Endometrial microvascular endothelial cells (primary cell): ENCODE data around the gene ZNF618. TPM values are rescaled to one million over a fixed set of nuclear protein-coding genes. Genes with fewer than 3 reads are reported as not detected.
"Not testable (repeated sequence)": the region's sequence is repeated elsewhere in the genome, so short reads cannot be mapped to it uniquely, and the experiment has no call there.

Source experiments
- in situ Hi-C: cut with HindIII; loops from 2 replicates; pipeline ENCODE4 v1.10.0; 2017; ENCODE audit warnings: low sequenced_read_pairs, low pct_unique_long_range_greater_than_20kb; ENCODE audit errors: inconsistent ontology term
- total RNA-seq: library from RNA; depleted of rRNA; stranded (reverse); fragments of >200 nt; gene quantifications from one replicate; pipeline ENCODE4 v1.2.3, GENCODE V29; 2015; ENCODE audit errors: inconsistent ontology term

Gene ZNF618
- total RNA-seq, 1 donor from 2014 or later = 13.4 TPM

DNA sequence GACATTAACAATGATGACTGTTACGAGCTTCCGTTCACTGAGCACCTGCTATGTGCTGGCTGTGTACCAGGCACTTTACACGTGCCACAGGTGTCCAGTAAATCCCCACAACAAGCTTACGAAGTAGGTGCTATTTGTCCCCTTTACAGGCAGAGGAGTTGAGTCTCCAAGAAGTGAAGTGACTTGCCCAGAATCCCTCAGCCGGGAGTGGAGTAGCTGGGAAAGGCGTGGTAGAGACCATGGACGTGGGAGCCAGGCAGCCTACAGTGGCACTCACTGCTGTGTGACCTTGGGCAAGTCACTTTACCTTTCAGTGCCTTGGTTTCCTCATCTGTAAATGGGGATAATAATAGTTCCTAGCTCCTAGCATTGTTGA lies 202.7 kb downstream of the ZNF618 start:
- in situ Hi-C loops = no loop called here

DNA sequence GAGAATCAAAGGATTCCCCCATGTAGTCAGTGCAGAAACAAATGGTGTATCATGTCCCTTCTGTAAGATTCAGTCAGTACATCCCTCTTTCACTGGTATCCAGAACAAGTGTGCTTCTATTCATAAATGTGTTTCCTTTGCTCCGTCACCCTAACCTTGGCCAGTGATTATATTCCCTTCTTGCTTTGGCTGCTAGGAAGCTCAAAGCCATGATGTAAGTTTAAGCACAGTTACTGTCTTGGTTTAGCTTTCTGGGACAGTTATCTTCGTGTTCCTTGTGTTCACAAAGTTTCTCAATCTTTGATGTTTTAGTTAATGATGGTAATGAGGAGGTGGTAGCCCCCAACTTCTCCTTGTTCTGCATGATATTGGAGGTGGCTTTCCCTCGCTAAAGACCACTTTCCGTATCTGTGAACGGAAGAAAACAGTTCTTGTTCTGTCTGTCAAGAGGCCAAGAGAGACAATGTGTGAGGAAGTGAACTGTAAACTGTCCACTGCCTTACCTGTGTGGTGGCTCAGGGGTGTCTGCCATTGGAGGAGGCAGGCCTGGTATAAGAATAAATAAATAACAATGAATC lies 204.2 kb downstream of the ZNF618 start:
- in situ Hi-C loops = no loop called here

- in situ Hi-C loops = no loop called here
These were observed 204.8 kb downstream of the ZNF618 start for GRCh38 chr9:114080773-114081440.

GRCh38 chr9:114081441-114082016 lies 205.4 kb downstream of the ZNF618 start:
- in situ Hi-C loops = no loop called here

GRCh38 chr9:114082017-114082762 lies 206.1 kb downstream of the ZNF618 start:
- in situ Hi-C loops = no loop called here

GRCh38 chr9:114082763-114083412 lies 206.8 kb downstream of the ZNF618 start:
- in situ Hi-C loops = not testable (repeated sequence)

DNA sequence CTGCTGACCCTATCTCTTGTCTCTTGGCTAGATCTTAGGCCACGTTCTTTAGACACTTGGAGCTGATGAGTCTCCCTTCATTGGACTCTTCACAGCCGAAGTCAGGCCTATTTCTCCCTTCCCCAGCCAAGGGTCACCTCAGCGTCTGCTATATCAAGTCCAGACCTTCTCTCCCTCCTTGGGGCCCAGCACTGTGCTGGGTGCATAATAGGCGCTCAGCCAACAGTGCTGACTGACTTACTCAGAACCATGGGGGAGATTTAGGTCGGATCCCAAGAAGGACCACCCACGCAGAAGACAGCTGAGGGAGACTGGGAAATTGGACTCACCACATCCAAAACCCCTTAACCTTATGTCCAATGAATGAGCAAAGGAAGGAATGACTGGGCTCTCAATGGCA lies 207.6 kb downstream of the ZNF618 start:
- in situ Hi-C loops = no loop called here

GRCh38 chr9:114084282-114085073 lies 208.4 kb downstream of the ZNF618 start:
- in situ Hi-C loops = no loop called here

DNA sequence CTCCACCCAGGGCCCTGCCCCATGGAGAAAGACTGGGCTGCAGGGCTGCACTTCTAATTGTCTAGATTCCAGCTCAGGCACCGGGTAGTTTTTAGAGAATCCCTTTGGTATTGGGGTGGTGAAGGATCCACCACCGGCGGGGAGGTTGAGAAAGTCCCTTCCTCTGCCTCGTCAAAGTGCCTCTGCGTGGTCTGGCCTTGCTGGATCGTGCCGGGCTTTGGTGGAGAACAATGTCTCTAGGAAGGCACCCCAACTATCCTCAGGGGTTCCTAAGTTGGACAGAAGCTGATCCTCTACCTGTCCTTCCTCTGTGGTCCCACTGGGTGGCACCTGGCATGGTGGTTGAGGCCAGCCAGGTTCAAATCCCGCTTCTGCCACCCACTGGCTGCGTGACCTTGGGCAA lies 209.3 kb downstream of the ZNF618 start:
- in situ Hi-C loops = no loop called here

GRCh38 chr9:114086009-114086408 lies 209.9 kb downstream of the ZNF618 start:
- in situ Hi-C loops = no loop called here

DNA sequence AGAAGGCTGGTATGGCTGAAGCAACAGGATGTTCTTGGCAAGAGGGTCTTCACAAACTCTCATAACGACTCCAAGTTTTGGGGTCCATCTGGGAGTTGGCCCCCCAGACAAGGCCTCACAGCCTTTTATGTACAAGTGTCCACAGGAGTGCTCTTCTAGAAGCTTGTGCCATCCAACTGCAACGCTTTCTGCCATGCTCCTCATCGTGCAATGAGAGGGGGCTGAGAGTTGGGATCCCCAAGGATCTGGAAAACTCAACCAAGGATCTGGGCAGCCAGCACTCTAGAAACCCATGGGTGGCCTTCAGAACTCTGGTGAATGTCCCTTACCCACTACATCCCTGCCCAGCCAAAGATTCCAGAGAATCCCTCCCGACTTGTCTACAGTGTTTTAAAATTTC lies 210.5 kb downstream of the ZNF618 start:
- in situ Hi-C loops = no loop called here

DNA sequence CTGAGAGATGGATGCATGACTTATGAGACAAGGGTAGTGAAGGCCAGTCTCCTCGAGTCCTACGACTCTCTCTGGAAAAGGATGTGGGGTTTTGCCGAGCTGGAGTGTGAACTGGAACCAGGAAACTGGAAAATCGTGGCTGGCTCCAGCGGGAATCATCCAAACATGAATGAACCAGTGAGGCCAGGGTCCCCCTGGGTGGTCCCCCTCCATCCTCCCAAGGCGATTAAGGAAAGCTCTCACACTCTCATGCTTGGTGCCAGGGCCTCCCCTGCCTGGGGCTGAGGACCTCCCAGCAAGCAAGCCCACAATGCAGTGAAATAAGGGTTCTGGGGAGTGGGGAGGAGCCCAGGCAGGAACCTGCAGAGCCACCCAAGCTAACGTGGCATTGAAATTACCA lies 211.6 kb downstream of the ZNF618 start:
- in situ Hi-C loops = no loop called here

DNA sequence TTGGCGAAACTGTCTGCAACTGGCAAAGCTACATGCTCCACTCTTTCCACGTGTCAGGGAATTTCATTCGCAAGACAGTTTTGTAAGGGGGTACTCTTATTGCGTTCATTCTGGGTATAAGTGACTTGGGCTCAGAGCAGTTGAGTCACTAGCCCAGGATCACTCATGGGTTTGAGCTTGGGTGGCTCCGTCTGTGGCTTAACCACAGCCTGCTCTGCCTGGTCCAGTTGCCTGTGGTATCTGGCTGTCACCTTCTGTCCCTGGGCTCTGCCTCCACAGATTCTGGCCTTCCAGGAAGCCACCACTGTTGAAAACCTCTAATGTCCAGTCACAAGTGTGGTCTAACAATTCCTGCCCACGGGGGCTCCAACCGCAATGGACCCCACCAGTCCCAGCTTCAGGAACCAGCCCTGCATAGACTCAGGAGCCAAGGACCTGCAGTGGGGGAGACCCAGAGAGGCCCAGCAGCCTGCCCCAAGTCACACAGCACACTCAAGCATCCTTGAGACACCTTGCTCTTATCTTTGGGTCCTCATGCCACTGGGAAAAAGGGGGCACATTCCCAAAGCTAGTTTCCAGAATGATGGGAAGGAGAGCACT lies 212.6 kb downstream of the ZNF618 start:
- in situ Hi-C loops = no loop called here

GRCh38 chr9:114089206-114089840 lies 213.2 kb downstream of the ZNF618 start:
- in situ Hi-C loops = no loop called here

- in situ Hi-C loops = no loop called here
These were observed 214.7 kb downstream of the ZNF618 start for GRCh38 chr9:114090798-114091197.

- in situ Hi-C loops = no loop called here
These were observed 215.6 kb downstream of the ZNF618 start for GRCh38 chr9:114091711-114092110.

DNA sequence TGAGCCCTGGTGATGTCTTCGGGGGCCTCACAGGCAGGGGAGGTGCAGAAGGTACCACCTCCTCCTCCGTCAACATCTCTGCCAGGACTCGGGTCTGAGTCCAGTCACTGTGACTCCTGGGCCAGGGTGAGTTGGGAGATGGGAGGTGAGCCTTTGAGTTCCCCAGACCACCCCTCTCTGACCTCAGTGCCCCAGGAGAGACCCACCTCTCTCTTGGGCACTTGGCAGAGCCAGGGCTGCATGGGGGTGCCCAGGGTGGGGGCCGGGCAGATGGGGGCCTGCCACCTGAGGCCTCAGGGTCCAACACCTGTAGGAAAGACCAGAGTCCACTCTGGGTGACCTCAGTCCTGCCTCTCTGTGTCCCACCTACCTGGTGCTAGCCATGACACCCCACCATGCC lies 216.2 kb downstream of the ZNF618 start:
- in situ Hi-C loops = no loop called here

DNA sequence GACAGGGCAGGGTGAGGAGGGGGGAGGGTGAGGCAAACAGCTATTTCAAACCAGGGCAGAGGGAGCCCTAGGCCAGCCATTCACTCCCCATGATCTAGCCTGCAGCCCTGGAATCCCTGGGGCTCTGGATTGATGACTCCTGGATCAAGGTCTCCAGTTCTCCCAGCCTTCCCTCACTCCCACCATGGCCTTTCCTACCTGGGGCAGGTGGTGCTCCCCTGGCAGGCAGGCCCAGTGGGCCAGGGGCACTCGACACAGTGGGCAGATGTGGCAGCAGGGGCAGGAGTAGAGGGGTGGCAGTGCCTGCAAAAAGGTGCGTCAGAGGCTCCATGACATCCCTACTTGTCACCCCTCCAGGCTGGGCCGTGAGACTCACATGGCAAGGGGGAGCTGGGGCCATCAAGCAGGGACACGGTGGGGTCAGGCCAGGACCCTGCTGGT lies 216.9 kb downstream of the ZNF618 start:
- in situ Hi-C loops = no loop called here
